ENCODE data around the gene NTF4. TPM values are rescaled to one million over a fixed set of nuclear protein-coding genes. Genes with fewer than 3 reads are reported as not detected.

The NTF4 gene
- total and polyA plus RNA-seq, 12 donors = 0.06 to 1.6 (median 0.71) TPM; not detected in 7

GRCh38 chr19:49107625-49108459 is 43.2 kb upstream of the NTF4 start:
- Histone ChIP-seq H3K27me3 (no peaks in the 10 kb centered on the region), H3K4me3 (no peak overlapping the region), H3K9me3 (no peaks in the 10 kb centered on the region), H3K4me1 (peaks cover 5 to 23% (median 10%) of the 10 kb centered on the region in 9 donors), H3K27ac (no peak overlapping the region), H3K36me3 (peaks cover 0 to 69% (median 57%) of the 10 kb centered on the region in 9 donors)
- intact Hi-C loops (cut with DNase I) = loop anchor here in 1 of 10 donors (5.0 kb wide), 1 partner anchor 39 kb away; no protein-coding TSS in a partner anchor
- no peak for TF ChIP-seq CTCF (IDR thresholded peaks at IDR 0.05)
- no peak for DNase-seq
- WGBS, 2 donors = 94% methylated on average over 93 of the region's 93 CpGs
- peak in 2 of 8 donors; percentile 3 to 40 for ATAC-seq

- ATAC-seq (peak in 5 of 8 donors; percentile 21 to 43 (median 38)), DNase-seq (peak in 1 of 2 donors; percentile 62)
- peaks cover 5 to 21% (median 10%) of the 10 kb centered on the region in 9 donors for H3K4me1 ChIP-seq
- no peak overlapping the region for H3K4me3 ChIP-seq
- H3K27me3 ChIP-seq = no peaks in the 10 kb centered on the region
- intact Hi-C loops (cut with DNase I) = loop anchor here in 1 of 10 donors (5.0 kb wide), 1 partner anchor 41 kb away; no protein-coding TSS in a partner anchor
- H3K36me3 ChIP-seq = peaks cover 0 to 81% (median 67%) of the 10 kb centered on the region in 9 donors
- H3K27ac ChIP-seq = no peak overlapping the region
- H3K9me3 ChIP-seq = no peaks in the 10 kb centered on the region
- TF ChIP-seq CTCF (IDR thresholded peaks at IDR 0.05) = peak; percentile 49 to 83 (median 77)
- WGBS, 2 donors = 66 to 70% methylated on average over 12 of the region's 12 CpGs
These were observed 42.1 kb upstream of the NTF4 start for GRCh38 chr19:49106648-49107135.

GRCh38 chr19:49104229-49104864 is 39.7 kb upstream of the NTF4 start:
- Histone ChIP-seq H3K4me3 (no peak overlapping the region), H3K4me1 (peaks cover 0 to 5% (median 0%) of the 10 kb centered on the region in 9 donors), H3K36me3 (peaks cover 0 to 100% (median 77%) of the 10 kb centered on the region in 9 donors), H3K27me3 (no peaks in the 10 kb centered on the region), H3K27ac (no peak overlapping the region), H3K9me3 (no peaks in the 10 kb centered on the region)
- no peak for TF ChIP-seq CTCF (IDR thresholded peaks at IDR 0.05)
- DNase-seq = no peak
- peak in 3 of 8 donors; percentile 13 to 21 (median 18) for ATAC-seq
- 70 to 72% methylated on average over 30 of the region's 30 CpGs for WGBS, 2 donors
- intact Hi-C loops (cut with DNase I) = loop anchor here in 1 of 10 donors (5.0 kb wide), 1 partner anchor 93 kb away; no protein-coding TSS in a partner anchor

Measured in heart right ventricle (tissue), 16 donors.